ENCODE measurements around the gene FAM219A.

- TF ChIP-seq CTCF (IDR thresholded peaks at IDR 0.05) = no peak
- TF ChIP-seq POLR2A (IDR thresholded peaks at IDR 0.05) = no peak
Observed at GRCh38 chr9:34446951-34447350, 11.4 kb downstream of the FAM219A start.

Data from esophagus squamous epithelium (tissue), 4 donors.